ENCODE measurements around the gene RNLS. TPM values are rescaled to one million over a fixed set of nuclear protein-coding genes. Genes with fewer than 3 reads are reported as not detected.

The RNLS gene
- total RNA-seq, 4 donors from 2014 or later: 8.7 to 19.7 (median 12.9) TPM

DNA sequence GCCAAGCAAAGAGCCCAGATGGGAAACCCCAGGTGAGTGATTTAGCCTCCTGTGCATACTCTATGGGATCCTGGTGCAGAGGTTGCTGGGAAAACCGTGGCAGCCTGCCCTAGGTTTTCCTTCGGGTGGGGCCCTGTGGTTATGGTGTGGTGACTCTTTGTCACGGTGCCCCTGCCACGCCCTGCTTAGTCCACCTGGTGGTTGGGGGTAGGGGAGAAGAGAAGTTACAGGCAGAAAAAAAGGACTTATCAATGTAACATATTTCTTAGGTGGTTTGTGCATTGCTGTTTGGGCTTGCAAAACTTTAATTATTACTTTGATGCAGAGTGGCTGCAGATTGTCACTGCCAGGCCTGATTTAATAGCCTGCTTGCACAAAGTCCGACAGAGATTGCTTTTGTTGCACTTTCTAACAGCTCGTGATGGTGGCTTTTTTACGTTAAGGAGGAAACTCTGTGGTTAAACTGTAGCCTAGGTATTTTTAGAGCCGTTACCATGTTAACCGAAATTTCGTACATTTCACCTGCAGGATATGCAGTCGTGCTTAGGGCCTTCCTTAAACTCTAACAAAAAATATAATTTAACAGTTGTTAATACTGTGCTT, 197.4 kb downstream of the RNLS start:
- H3K4me3 ChIP-seq: no peak overlapping the region

DNA sequence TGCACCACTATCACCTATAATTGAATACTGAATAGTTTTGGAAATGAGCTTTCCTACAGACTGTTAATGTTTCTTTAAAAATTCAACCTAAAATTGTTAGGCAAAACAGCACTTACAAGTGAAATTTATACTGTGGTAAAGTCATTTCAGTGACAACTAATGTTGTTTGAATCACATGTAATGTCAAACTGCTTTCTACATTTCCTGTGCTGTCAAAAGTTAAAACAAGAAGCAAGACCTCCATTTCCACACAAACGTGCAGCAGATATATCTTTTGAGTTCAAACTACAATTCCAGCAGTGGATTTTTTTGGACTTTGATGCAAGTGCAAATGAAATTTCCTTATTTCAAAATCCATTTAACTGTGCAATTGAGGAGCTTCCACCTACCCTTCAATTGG, 199.8 kb downstream of the RNLS start:
- peaks cover 4 to 11% of the 10 kb centered on the region in 2 donors for H3K4me1 ChIP-seq
- no peaks in the 10 kb centered on the region for H3K27me3 ChIP-seq
- H3K9me3 ChIP-seq: no peaks in the 10 kb centered on the region
- no peaks in the 10 kb centered on the region for H3K36me3 ChIP-seq
- intact Hi-C loops (cut with DNase I; ENCODE audit: low total_unique reads): no loop called here
- DNase-seq: no peak
- TF ChIP-seq, protein P1, sequence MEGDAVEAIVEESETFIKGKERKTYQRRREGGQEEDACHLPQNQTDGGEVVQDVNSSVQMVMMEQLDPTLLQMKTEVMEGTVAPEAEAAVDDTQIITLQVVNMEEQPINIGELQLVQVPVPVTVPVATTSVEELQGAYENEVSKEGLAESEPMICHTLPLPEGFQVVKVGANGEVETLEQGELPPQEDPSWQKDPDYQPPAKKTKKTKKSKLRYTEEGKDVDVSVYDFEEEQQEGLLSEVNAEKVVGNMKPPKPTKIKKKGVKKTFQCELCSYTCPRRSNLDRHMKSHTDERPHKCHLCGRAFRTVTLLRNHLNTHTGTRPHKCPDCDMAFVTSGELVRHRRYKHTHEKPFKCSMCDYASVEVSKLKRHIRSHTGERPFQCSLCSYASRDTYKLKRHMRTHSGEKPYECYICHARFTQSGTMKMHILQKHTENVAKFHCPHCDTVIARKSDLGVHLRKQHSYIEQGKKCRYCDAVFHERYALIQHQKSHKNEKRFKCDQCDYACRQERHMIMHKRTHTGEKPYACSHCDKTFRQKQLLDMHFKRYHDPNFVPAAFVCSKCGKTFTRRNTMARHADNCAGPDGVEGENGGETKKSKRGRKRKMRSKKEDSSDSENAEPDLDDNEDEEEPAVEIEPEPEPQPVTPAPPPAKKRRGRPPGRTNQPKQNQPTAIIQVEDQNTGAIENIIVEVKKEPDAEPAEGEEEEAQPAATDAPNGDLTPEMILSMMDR (IDR thresholded peaks at IDR 0.05): no peak
- no peak for TF ChIP-seq POLR2A (IDR thresholded peaks at IDR 0.05)
- no peak overlapping the region for H3K4me3 ChIP-seq
- no peak overlapping the region for H3K27ac ChIP-seq

More for the DNA sequence above, 197.4 kb downstream of the RNLS start:
- H3K4me1 ChIP-seq: peaks cover 4 to 11% of the 10 kb centered on the region in 2 donors
- peak overlapping the region; percentile 70 to 73 for H3K27ac ChIP-seq
- intact Hi-C loops (cut with DNase I; ENCODE audit: low total_unique reads): no loop called here
- H3K36me3 ChIP-seq: no peaks in the 10 kb centered on the region
- TF ChIP-seq, protein P1 (IDR thresholded peaks at IDR 0.05): no peak
- TF ChIP-seq POLR2A (IDR thresholded peaks at IDR 0.05): no peak
- DNase-seq: peak; percentile 19 to 30
- H3K9me3 ChIP-seq: no peaks in the 10 kb centered on the region
- H3K27me3 ChIP-seq: no peaks in the 10 kb centered on the region

DNA sequence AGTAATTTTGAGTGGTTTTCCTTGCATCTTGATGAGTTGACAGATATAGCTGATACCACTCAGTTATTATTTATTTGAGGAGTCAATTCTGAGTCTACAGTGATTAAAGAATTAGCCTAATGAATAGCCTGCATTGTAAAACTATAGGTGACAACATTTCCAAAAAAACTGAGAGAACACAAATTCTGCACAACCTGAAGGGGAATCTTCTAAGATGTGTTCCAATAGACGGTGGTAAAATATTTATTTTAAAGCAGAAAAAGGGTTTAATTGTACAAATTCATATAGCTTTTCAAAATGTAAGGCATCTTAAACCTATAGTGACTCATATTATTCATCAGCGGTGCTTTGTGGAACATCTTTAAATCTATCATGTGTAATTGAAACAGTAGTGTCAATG, 200.4 kb downstream of the RNLS start:
- no peaks in the 10 kb centered on the region for H3K36me3 ChIP-seq
- TF ChIP-seq, protein P1 (IDR thresholded peaks at IDR 0.05): no peak
- TF ChIP-seq POLR2A (IDR thresholded peaks at IDR 0.05): no peak
- no peaks in the 10 kb centered on the region for H3K9me3 ChIP-seq
- H3K4me3 ChIP-seq: no peak overlapping the region
- intact Hi-C loops (cut with DNase I; ENCODE audit: low total_unique reads): no loop called here
- H3K4me1 ChIP-seq: peaks cover 4 to 11% of the 10 kb centered on the region in 2 donors
- H3K27ac ChIP-seq: no peak overlapping the region
- no peaks in the 10 kb centered on the region for H3K27me3 ChIP-seq
- no peak for DNase-seq

DNA sequence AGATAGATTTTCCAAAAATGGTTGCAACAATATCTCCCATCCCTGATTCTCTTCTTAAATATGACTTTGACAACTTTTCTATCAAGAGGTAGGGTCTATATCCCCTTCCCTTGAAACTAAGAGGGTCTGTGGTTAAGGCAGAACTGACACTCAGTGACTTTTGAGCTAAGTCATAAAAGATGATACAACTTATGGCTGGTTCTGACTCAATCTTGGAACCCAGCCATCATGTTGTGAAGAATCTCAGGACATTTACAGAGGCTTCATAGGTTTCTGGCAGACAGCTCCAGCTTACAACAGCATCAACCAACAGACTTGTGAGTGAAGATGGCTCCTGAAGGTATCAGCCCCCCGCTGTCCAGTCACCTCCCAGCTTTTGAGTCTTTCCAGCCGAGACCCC, 203.5 kb downstream of the RNLS start:
- DNase-seq: peak in 1 of 2 donors; percentile 22
- no peaks in the 10 kb centered on the region for H3K36me3 ChIP-seq
- no peaks in the 10 kb centered on the region for H3K27me3 ChIP-seq
- H3K9me3 ChIP-seq: no peaks in the 10 kb centered on the region
- TF ChIP-seq POLR2A (IDR thresholded peaks at IDR 0.05): no peak
- TF ChIP-seq, protein P1 (IDR thresholded peaks at IDR 0.05): no peak
- H3K27ac ChIP-seq: no peak overlapping the region
- intact Hi-C loops (cut with DNase I; ENCODE audit: low total_unique reads): no loop called here
- H3K4me3 ChIP-seq: no peak overlapping the region
- no peaks in the 10 kb centered on the region for H3K4me1 ChIP-seq

DNA sequence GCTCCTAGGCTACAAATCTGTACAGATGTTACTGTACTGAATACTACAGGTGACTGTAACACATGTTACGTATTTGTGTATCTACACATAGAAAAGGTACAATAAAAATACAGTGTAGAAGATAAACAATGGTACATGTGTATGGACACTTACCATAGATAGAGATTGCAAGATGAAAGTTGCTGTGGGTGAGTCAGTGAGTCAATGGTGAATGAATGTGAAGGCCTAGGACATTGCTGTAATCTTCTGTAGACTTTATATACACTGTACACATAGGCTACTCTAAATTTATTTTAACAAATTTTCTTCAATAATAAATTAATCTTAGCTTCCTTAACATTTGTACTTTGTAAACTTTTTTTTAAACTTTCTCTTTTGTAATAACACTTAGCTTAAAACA, 205.6 kb downstream of the RNLS start:
- Histone ChIP-seq H3K36me3 (no peaks in the 10 kb centered on the region), H3K27ac (no peak overlapping the region), H3K4me1 (no peaks in the 10 kb centered on the region), H3K9me3 (no peaks in the 10 kb centered on the region), H3K27me3 (no peaks in the 10 kb centered on the region), H3K4me3 (no peak overlapping the region)
- DNase-seq: no peak
- intact Hi-C loops (cut with DNase I; ENCODE audit: low total_unique reads): no loop called here
- TF ChIP-seq, protein P1 (IDR thresholded peaks at IDR 0.05): no peak
- no peak for TF ChIP-seq POLR2A (IDR thresholded peaks at IDR 0.05)
